IMR-90 (cell line): Measurements from ENCODE around the gene PYGL. TPM values are rescaled to one million over a fixed set of nuclear protein-coding genes. Genes with fewer than 3 reads are reported as not detected.

Experiments
- ATAC-seq: fragments of 200-7000 bp; cut with Tn5 transposase; 2 replicates; pipeline ENCODE4 v1.9.1; 2020; ENCODE audit warnings: low read depth, mild to moderate bottlenecking, moderate library complexity
- BruUV-seq: library from RNA; stranded (reverse); fragments of 400-500 nt; replicated peaks from 2 replicates; lab custom pipeline; 2021; lab: Mats Ljungman, UMichigan
- CTCF ChIA-PET: fragments of 300-600 bp; formaldehyde crosslinking; extraction: SDS; loops from one replicate; lab custom pipeline; 2021; ENCODE audit warnings: antibody characterized with exemption; lab: Yijun Ruan, JAX
- POLR2A ChIA-PET: fragments of 300-600 bp; sonication (Branson Sonifier 250); formaldehyde crosslinking; loops from one replicate; lab custom pipeline; 2022; ENCODE audit warnings: antibody characterized with exemption; ENCODE audit not compliant: unreplicated experiment; lab: Charles Lee
- DNase-seq: peaks from one replicate; pipeline ENCODE4 v3.0.0; 2013
- H2AFZ ChIP-seq: replicated peaks from 2 replicates; pipeline ENCODE3; 2013; ENCODE audit warnings: low read length, mild to moderate bottlenecking; ENCODE audit not compliant: poor library complexity
- H2AK5ac ChIP-seq: 2 replicates; pipeline ENCODE4 v1.6.1; 2013; ENCODE audit warnings: low read depth, low read length, inconsistent platforms
- H2AK9ac ChIP-seq: replicated peaks from 2 replicates; pipeline ENCODE3; 2013; ENCODE audit warnings: mild to moderate bottlenecking, low read depth, low read length, moderate library complexity; ENCODE audit not compliant: poor library complexity
- H2BK120ac ChIP-seq: 2 replicates; pipeline ENCODE4 v1.6.1; 2013; ENCODE audit warnings: low read depth, low read length, inconsistent platforms
- H2BK15ac ChIP-seq: 3 replicates; pipeline ENCODE4 v1.6.1; 2013; ENCODE audit warnings: low read depth, low read length, inconsistent platforms
- H2BK20ac ChIP-seq: 2 replicates; pipeline ENCODE4 v1.6.1; 2013; ENCODE audit warnings: low read depth, mild to moderate bottlenecking, inconsistent platforms, low read length, moderate library complexity
- H2BK5ac ChIP-seq: 2 replicates; pipeline ENCODE4 v1.6.1; 2013; ENCODE audit warnings: mild to moderate bottlenecking, low read depth, low read length, inconsistent platforms; ENCODE audit not compliant: poor library complexity, severe bottlenecking
- H3K14ac ChIP-seq: replicated peaks from 2 replicates; pipeline ENCODE4 v1.6.1; 2013; ENCODE audit warnings: low read depth, low read length, inconsistent platforms
- H3K18ac ChIP-seq: 2 replicates; pipeline ENCODE4 v1.6.1; 2013; ENCODE audit warnings: low read depth, low read length, control low read depth
- H3K23ac ChIP-seq: 2 replicates; pipeline ENCODE4 v1.6.1; 2013; ENCODE audit warnings: low read depth, low read length, inconsistent platforms
- H3K27ac ChIP-seq: 2 replicates; pipeline ENCODE4 v1.5.1; 2013; ENCODE audit warnings: mild to moderate bottlenecking, control low read depth, low read length; ENCODE audit not compliant: insufficient read depth
- H3K27me3 ChIP-seq: 2 replicates; pipeline ENCODE4 v1.6.1; 2013; ENCODE audit warnings: low read length; ENCODE audit not compliant: control insufficient read depth, insufficient read depth
- H3K36me3 ChIP-seq: 2 replicates; pipeline ENCODE4 v1.6.1; 2013; ENCODE audit warnings: low read length, mixed read lengths; ENCODE audit not compliant: control insufficient read depth, insufficient read depth
- H3K4ac ChIP-seq: 2 replicates; pipeline ENCODE4 v1.6.1; 2013; ENCODE audit warnings: low read depth, low read length, inconsistent platforms
- H3K4me1 ChIP-seq: 2 replicates; pipeline ENCODE4 v1.6.1; 2013; ENCODE audit warnings: low read length, mixed read lengths; ENCODE audit not compliant: control insufficient read depth, insufficient read depth
- H3K4me2 ChIP-seq: 2 replicates; pipeline ENCODE4 v1.6.1; 2013; ENCODE audit warnings: low read depth, mild to moderate bottlenecking, control low read depth, low read length, moderate library complexity
- H3K4me3 ChIP-seq: 2 replicates; pipeline ENCODE4 v1.5.1; 2013; ENCODE audit warnings: low read depth, mild to moderate bottlenecking, control low read depth, low read length, moderate library complexity; ENCODE audit not compliant: insufficient read depth
- H3K56ac ChIP-seq: 2 replicates; pipeline ENCODE4 v1.6.1; 2013; ENCODE audit warnings: low read length, inconsistent platforms; ENCODE audit not compliant: insufficient read depth; ENCODE audit errors: extremely low read depth
- H3K79me1 ChIP-seq, 2 experiments: 2 replicates each; pipeline ENCODE4 v1.6.1; 2013; ENCODE audit warnings: low read length in 2 of 2, inconsistent platforms in 1 of 2, low read depth in 1 of 2
- H3K9ac ChIP-seq: 2 replicates; pipeline ENCODE4 v1.6.1; 2013; ENCODE audit warnings: low read depth, low read length, control low read depth
- H3K9me1 ChIP-seq: 2 replicates; pipeline ENCODE4 v1.6.1; 2013; ENCODE audit warnings: low read length, inconsistent platforms; ENCODE audit not compliant: insufficient read depth
- H3K9me3 ChIP-seq: 2 replicates; pipeline ENCODE4 v1.6.1; 2013; ENCODE audit warnings: low read length; ENCODE audit not compliant: control insufficient read depth, insufficient read depth
- H4K20me1 ChIP-seq: 2 replicates; pipeline ENCODE4 v1.6.1; 2013; ENCODE audit warnings: low read length, inconsistent platforms; ENCODE audit not compliant: insufficient read depth
- H4K5ac ChIP-seq: 2 replicates; pipeline ENCODE4 v1.6.1; 2013; ENCODE audit warnings: mild to moderate bottlenecking, low read depth, low read length, control low read depth
- H4K8ac ChIP-seq, 2 experiments: 2 replicates each; pipeline ENCODE4 v1.6.1; 2013; ENCODE audit warnings: low read depth in 2 of 2, low read length in 2 of 2, control low read depth in 1 of 2, inconsistent platforms in 1 of 2
- H4K91ac ChIP-seq: 2 replicates; pipeline ENCODE4 v1.6.1; 2013; ENCODE audit warnings: low read depth, low read length, inconsistent platforms; ENCODE audit not compliant: insufficient read depth
- BHLHE40 ChIP-seq: fragments of 150-350 bp; IDR thresholded peaks from 2 replicates; pipeline ENCODE4 v1.6.1; 2016; ENCODE audit warnings: mild to moderate bottlenecking, low read depth, low read length
- CEBPB ChIP-seq: IDR thresholded peaks from 2 replicates; pipeline ENCODE4 v1.6.1; 2012; ENCODE audit warnings: low read depth, low read length, improper control_type of control experiment
- CHD1 ChIP-seq: IDR thresholded peaks from 2 replicates; pipeline ENCODE4 v1.6.1; 2012; ENCODE audit warnings: low read depth, low read length, improper control_type of control experiment
- CTCF ChIP-seq: conservative IDR thresholded peaks from 2 replicates; pipeline ENCODE4 v1.5.1; 2012; ENCODE audit warnings: mild to moderate bottlenecking, low read depth, low read length, improper control_type of control experiment
- ELK1 ChIP-seq: fragments of 150-350 bp; IDR thresholded peaks from 2 replicates; pipeline ENCODE4 v1.6.1; 2016; ENCODE audit warnings: low read depth, mild to moderate bottlenecking, low read length, moderate library complexity, borderline replicate concordance
- FOS ChIP-seq: fragments of 150-350 bp; IDR thresholded peaks from 2 replicates; pipeline ENCODE4 v1.6.1; 2016; ENCODE audit warnings: low read depth, low read length
- MAFK ChIP-seq: IDR thresholded peaks from 2 replicates; pipeline ENCODE4 v1.6.1; 2012; ENCODE audit warnings: low read depth, low read length, improper control_type of control experiment
- MAZ ChIP-seq: IDR thresholded peaks from 2 replicates; pipeline ENCODE4 v1.6.1; 2012; ENCODE audit warnings: low read depth, mild to moderate bottlenecking, low read length, improper control_type of control experiment, moderate library complexity, borderline replicate concordance
- MXI1 ChIP-seq: IDR thresholded peaks from 2 replicates; pipeline ENCODE4 v1.6.1; 2012; ENCODE audit warnings: low read depth, mild to moderate bottlenecking, low read length, moderate library complexity, borderline replicate concordance
- NFE2L2 ChIP-seq: fragments of 150-350 bp; IDR thresholded peaks from 2 replicates; pipeline ENCODE4 v1.6.1; 2016; ENCODE audit warnings: low read depth, mild to moderate bottlenecking, low read length
- POLR2A ChIP-seq: IDR thresholded peaks from 2 replicates; pipeline ENCODE4 v1.6.1; 2012; ENCODE audit warnings: mild to moderate bottlenecking, low read depth, low read length
- RAD21 ChIP-seq: IDR thresholded peaks from 2 replicates; pipeline ENCODE4 v1.6.1; 2012; ENCODE audit warnings: low read length, improper control_type of control experiment
- RCOR1 ChIP-seq: IDR thresholded peaks from 2 replicates; pipeline ENCODE4 v1.6.1; 2012; ENCODE audit warnings: mild to moderate bottlenecking, low read length, improper control_type of control experiment; ENCODE audit not compliant: insufficient replicate concordance
- RFX5 ChIP-seq: IDR thresholded peaks from 2 replicates; pipeline ENCODE4 v1.8.0; 2012; ENCODE audit warnings: low read depth, mild to moderate bottlenecking, low read length, moderate library complexity
- SMC3 ChIP-seq: fragments of 150-350 bp; IDR thresholded peaks from 2 replicates; pipeline ENCODE4 v1.6.1; 2016; ENCODE audit warnings: low read depth, mild to moderate bottlenecking, antibody characterized with exemption, low read length, moderate library complexity
- USF2 ChIP-seq: fragments of 150-350 bp; IDR thresholded peaks from 2 replicates; pipeline ENCODE4 v1.6.1; 2017; ENCODE audit warnings: mild to moderate bottlenecking, antibody characterized with exemption, low read length, low read depth
- WGBS, 2 experiments: methylation state at CpG; one replicate each; pipeline versions ENCODE4 v1.1.5 to v1.1.7; 2013; ENCODE audit warnings: missing lambda C conversion rate in 2 of 2; ENCODE audit not compliant: insufficient read length in 1 of 2; ENCODE audit errors: extremely low coverage in 2 of 2; 5-methylcytosine and 5-hydroxymethylcytosine counted together
- dilution Hi-C: fragments of 300-500 bp; cut with HindIII; formaldehyde crosslinking; loops from one replicate; pipeline ENCODE4 v1.14.3; 2018; ENCODE audit warnings: low sequenced_read_pairs; ENCODE audit not compliant: unreplicated experiment
- in situ Hi-C: fragments of 300-500 bp; cut with MboI; formaldehyde crosslinking; loops from 3 replicates; pipeline ENCODE4 v1.14.3; 2019; ENCODE audit warnings: low sequenced_read_pairs, inconsistent platforms, mixed read lengths
- intact Hi-C: fragments of 100-400 bp; cut with micrococcal nuclease; formaldehyde crosslinking; loops from 2 replicates; pipeline ENCODE4 v1.10.0; 2022
- polyA plus RNA-seq, 3 experiments: library from polyadenylated mRNA; depleted of rRNA; stranded (reverse); fragments of >200 nt; gene quantifications; 2 replicates each; pipeline ENCODE4 v1.2.3, GENCODE V29; 2012; ENCODE audit warnings: low replicate concordance in 1 of 3
- total RNA-seq: library from RNA; depleted of rRNA; stranded (reverse); fragments of >200 nt; gene quantifications from 2 replicates; pipeline ENCODE4 v1.2.3, GENCODE V29; 2012

PYGL gene
- total and polyA plus RNA-seq, 2 of the 4 experiments (the other 2 are of a cell fraction): 52.3 to 70.4 TPM

GRCh38 chr14:50967790-50968189 is 23.5 kb upstream of the PYGL start:
- Histone ChIP-seq H3K27me3 (peaks cover 8% of the 10 kb centered on the region), H4K5ac (no peak overlapping the region), H3K9me3 (no peaks in the 10 kb centered on the region), H3K14ac (no peak overlapping the region), H2BK5ac (no peak overlapping the region), H3K18ac (peak overlapping the region; percentile 9; the same call in 1 of the 2 replicates), H2BK15ac (no peak overlapping the region), H2AK9ac (no peak overlapping the region), H2BK20ac (peak overlapping the region; percentile 66), H3K4me2 (no peak overlapping the region), H3K23ac (no peak overlapping the region), H4K20me1 (peaks cover 5% of the 10 kb centered on the region; the same call in 1 of the 2 replicates), H3K4me3 (no peak overlapping the region), H3K4me1 (peaks cover 16% of the 10 kb centered on the region), H3K79me1 (no peaks in the 10 kb centered on the region), H3K9me1 (peaks cover 11% of the 10 kb centered on the region), H3K4ac (no peak overlapping the region), H3K9ac (no peak overlapping the region), H2AFZ (no peak overlapping the region), H2BK120ac (peak overlapping the region; percentile 28; the same call in 1 of the 2 replicates), H2AK5ac (no peak overlapping the region), H3K56ac (no peak overlapping the region), H4K91ac (no peak overlapping the region), H3K36me3 (no peaks in the 10 kb centered on the region), H3K27ac (no peak overlapping the region), H4K8ac (no peak overlapping the region)
- intact Hi-C loops: no loop called here
- no TSS peak for BruUV-seq
- dilution Hi-C loops: no loop called here
- in situ Hi-C loops: no loop called here
- CTCF ChIA-PET: interaction anchor here (0.6 to 1.4 kb wide), 3 partner anchors 10 to 971 kb away, joined by 3 to 4 read pairs (median 4); no protein-coding TSS in a partner anchor
- DNase-seq: no peak
- TF ChIP-seq RAD21: no peak
- no peak for TF ChIP-seq MAFK
- no peak for TF ChIP-seq CTCF
- TF ChIP-seq SMC3: no peak
- TF ChIP-seq POLR2A: no peak
- no peak for TF ChIP-seq CHD1
- TF ChIP-seq BHLHE40: no peak
- TF ChIP-seq RFX5: no peak
- TF ChIP-seq CEBPB: no peak
- no peak for TF ChIP-seq NFE2L2
- TF ChIP-seq MXI1: no peak
- no peak for TF ChIP-seq FOS
- TF ChIP-seq MAZ: no peak
- TF ChIP-seq RCOR1: no peak
- TF ChIP-seq ELK1: no peak
- TF ChIP-seq USF2: no peak
- POLR2A ChIA-PET: interaction anchor here (0.6 kb wide), 1 partner anchor 392 kb away, joined by 10 read pairs; no protein-coding TSS in a partner anchor
- ATAC-seq: no peak
- no CpG with 5 or more reads among the region's 2 CpGs for WGBS, 2 experiments
